ENCODE measurements around the gene KRT7.

Gene KRT7

DNA sequence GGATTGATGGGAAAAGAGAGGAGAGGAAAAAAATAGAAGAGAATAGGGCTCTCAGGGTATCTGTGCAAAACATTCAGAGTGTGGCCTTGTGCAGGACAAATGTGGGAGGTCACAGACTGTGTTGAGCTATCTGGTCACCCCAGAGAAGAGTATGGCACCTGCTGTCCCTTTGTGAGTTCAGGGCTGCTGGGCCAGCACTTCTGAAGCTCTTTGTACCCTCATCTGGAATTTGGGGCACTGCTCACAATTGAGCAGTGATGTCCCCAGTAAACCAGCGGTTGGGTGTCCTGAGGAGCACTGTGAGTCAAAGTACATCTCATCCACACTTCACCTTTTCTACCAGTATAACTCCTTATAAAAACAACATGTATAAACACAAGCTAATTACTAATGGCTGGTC, 60.9 kb downstream of the KRT7 start:
- no peaks in the 10 kb centered on the region for H3K79me2 ChIP-seq (ENCODE audit: low read length)
- no peaks in the 10 kb centered on the region for H3K4me1 ChIP-seq (ENCODE audit: low read length)
- no peak overlapping the region for H3K9ac ChIP-seq (ENCODE audit: low read length)
- no peak overlapping the region for H3K27ac ChIP-seq (ENCODE audit: low read length)
- H3K4me2 ChIP-seq (ENCODE audit: low read length), result no peak overlapping the region
- H3K27me3 ChIP-seq (ENCODE audit: low read depth, low read length), result peaks cover 46% of the 10 kb centered on the region
- H2AFZ ChIP-seq (ENCODE audit: low read depth, low read length), result no peak overlapping the region
- H3K9me3 ChIP-seq (ENCODE audit: insufficient read depth, low read length), result no peaks in the 10 kb centered on the region
- no peaks in the 10 kb centered on the region for H4K20me1 ChIP-seq (ENCODE audit: insufficient read depth, low read length)
- TF ChIP-seq CTCF (IDR thresholded peaks at IDR 0.05; ENCODE audit: low read depth, low read length), result no peak
- TF ChIP-seq EZH2phosphoT487 (IDR thresholded peaks at IDR 0.05; ENCODE audit: low read depth), result no peak
- H3K4me3 ChIP-seq (ENCODE audit: low read length), result no peak overlapping the region
- H3K36me3 ChIP-seq (replicated peaks; ENCODE audit: low read depth, low read length), result no peaks in the 10 kb centered on the region

GRCh38 chr12:52294803-52295202, 61.8 kb downstream of the KRT7 start:
- Histone ChIP-seq H3K27ac (ENCODE audit: low read length) (no peak overlapping the region), H3K4me2 (ENCODE audit: low read length) (no peak overlapping the region), H3K36me3 (replicated peaks; ENCODE audit: low read depth, low read length) (no peaks in the 10 kb centered on the region), H3K9me3 (ENCODE audit: insufficient read depth, low read length) (no peaks in the 10 kb centered on the region), H4K20me1 (ENCODE audit: insufficient read depth, low read length) (no peaks in the 10 kb centered on the region), H3K4me1 (ENCODE audit: low read length) (no peaks in the 10 kb centered on the region), H3K27me3 (ENCODE audit: low read depth, low read length) (peaks cover 54% of the 10 kb centered on the region), H3K79me2 (ENCODE audit: low read length) (no peaks in the 10 kb centered on the region), H3K4me3 (ENCODE audit: low read length) (no peak overlapping the region), H2AFZ (ENCODE audit: low read depth, low read length) (no peak overlapping the region), H3K9ac (ENCODE audit: low read length) (no peak overlapping the region)
- TF ChIP-seq CTCF (IDR thresholded peaks at IDR 0.05; ENCODE audit: low read depth, low read length), result no peak
- TF ChIP-seq EZH2phosphoT487 (IDR thresholded peaks at IDR 0.05; ENCODE audit: low read depth), result no peak

DNA sequence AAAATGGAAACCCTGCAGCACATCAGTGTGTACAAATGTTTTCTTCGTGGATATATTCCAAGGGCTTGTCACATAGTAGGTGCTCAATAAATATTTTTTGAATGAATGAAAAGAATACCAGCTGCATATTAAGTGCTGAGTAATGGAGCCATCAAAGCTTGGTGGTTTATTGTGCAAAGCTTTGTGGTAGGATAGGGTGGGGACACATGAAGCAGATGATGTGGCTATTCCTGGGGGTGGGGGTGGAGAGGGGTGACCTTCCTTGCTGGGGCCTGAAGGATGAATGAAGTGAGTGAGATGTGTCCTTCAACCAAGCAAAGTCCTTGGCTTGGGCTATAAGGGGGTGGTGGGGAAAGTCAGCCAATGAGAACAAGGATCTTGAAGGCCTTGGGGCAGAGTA, 62.6 kb downstream of the KRT7 start:
- Histone ChIP-seq H3K4me1 (ENCODE audit: low read length) (no peaks in the 10 kb centered on the region), H3K27me3 (ENCODE audit: low read depth, low read length) (peaks cover 55% of the 10 kb centered on the region), H3K4me2 (ENCODE audit: low read length) (no peak overlapping the region), H3K36me3 (replicated peaks; ENCODE audit: low read depth, low read length) (no peaks in the 10 kb centered on the region), H3K9me3 (ENCODE audit: insufficient read depth, low read length) (no peaks in the 10 kb centered on the region), H3K4me3 (ENCODE audit: low read length) (no peak overlapping the region), H4K20me1 (ENCODE audit: insufficient read depth, low read length) (no peaks in the 10 kb centered on the region), H2AFZ (ENCODE audit: low read depth, low read length) (no peak overlapping the region), H3K9ac (ENCODE audit: low read length) (no peak overlapping the region), H3K79me2 (ENCODE audit: low read length) (no peaks in the 10 kb centered on the region), H3K27ac (ENCODE audit: low read length) (no peak overlapping the region)
- TF ChIP-seq CTCF (IDR thresholded peaks at IDR 0.05; ENCODE audit: low read depth, low read length), result no peak
- TF ChIP-seq EZH2phosphoT487 (IDR thresholded peaks at IDR 0.05; ENCODE audit: low read depth), result no peak

GRCh38 chr12:52296572-52297215, 63.7 kb downstream of the KRT7 start:
- H4K20me1 ChIP-seq (ENCODE audit: insufficient read depth, low read length), result no peaks in the 10 kb centered on the region
- H3K4me2 ChIP-seq (ENCODE audit: low read length), result no peak overlapping the region
- no peaks in the 10 kb centered on the region for H3K36me3 ChIP-seq (replicated peaks; ENCODE audit: low read depth, low read length)
- no peak overlapping the region for H2AFZ ChIP-seq (ENCODE audit: low read depth, low read length)
- TF ChIP-seq CTCF (IDR thresholded peaks at IDR 0.05; ENCODE audit: low read depth, low read length), result no peak
- no peak for TF ChIP-seq EZH2phosphoT487 (IDR thresholded peaks at IDR 0.05; ENCODE audit: low read depth)
- H3K9me3 ChIP-seq (ENCODE audit: insufficient read depth, low read length), result no peaks in the 10 kb centered on the region
- no peak overlapping the region for H3K27ac ChIP-seq (ENCODE audit: low read length)
- no peaks in the 10 kb centered on the region for H3K4me1 ChIP-seq (ENCODE audit: low read length)
- H3K79me2 ChIP-seq (ENCODE audit: low read length), result no peaks in the 10 kb centered on the region
- peaks cover 55% of the 10 kb centered on the region for H3K27me3 ChIP-seq (ENCODE audit: low read depth, low read length)
- H3K9ac ChIP-seq (ENCODE audit: low read length), result no peak overlapping the region
- no peak overlapping the region for H3K4me3 ChIP-seq (ENCODE audit: low read length)

Data from OCI-LY3 (cell line).